Right atrium auricular region (tissue), 2 donors: ENCODE data around the gene SLC46A3. TPM values are rescaled to one million over a fixed set of nuclear protein-coding genes. Genes with fewer than 3 reads are reported as not detected.
"Not testable (repeated sequence)": the region's sequence is repeated elsewhere in the genome, so short reads cannot be mapped to it uniquely, and the experiment has no call there.

ENCODE experiments used
- DNase-seq: peaks from one replicate; pipeline ENCODE4 v3.0.0-alpha.2; 2019; ENCODE audit warnings: low spot score
- H3K27ac ChIP-seq, 2 donors: fragments of 200-600 bp; sonication (generic); 1 replicate in 1 of 2; 2 replicates in 1 of 2; pipeline ENCODE4 v1.5.1; 2016 to 2019
- H3K27me3 ChIP-seq, 2 donors: fragments of 200-600 bp; sonication (generic); one replicate each; pipeline versions ENCODE4 v1.5.1 to v1.6.0; 2017 to 2019
- H3K36me3 ChIP-seq: fragments of 200-600 bp; sonication (generic); one replicate; pipeline ENCODE4 v1.5.1; 2016
- H3K4me1 ChIP-seq, 2 donors: fragments of 200-600 bp; sonication (generic); one replicate each; pipeline versions ENCODE4 v1.5.1 to v1.6.0; 2017 to 2019
- H3K4me3 ChIP-seq, 2 donors: fragments of 200-600 bp; sonication (generic); 1 replicate in 1 of 2; 2 replicates in 1 of 2; pipeline ENCODE4 v1.5.1; 2017 to 2019; ENCODE audit warnings: mild to moderate bottlenecking in 1 of 2, moderate library complexity in 1 of 2
- H3K9me3 ChIP-seq, 2 donors: fragments of 200-600 bp; sonication (generic); one replicate each; pipeline ENCODE4 v1.5.1; 2019
- CTCF ChIP-seq, 2 donors: fragments of 200-600 bp; sonication (generic); IDR thresholded peaks; one replicate each; pipeline ENCODE4 v1.5.1; 2019; ENCODE audit warnings: antibody characterized with exemption in 2 of 2
- total RNA-seq, 2 donors: library from RNA; depleted of rRNA; stranded (reverse); fragments of >200 nt; gene quantifications; one replicate each; pipeline ENCODE4 v1.1.0, GENCODE V29; 2016

SLC46A3 gene
- total RNA-seq, 2 donors from 2014 or later: 13.5 to 24.1 TPM

DNA sequence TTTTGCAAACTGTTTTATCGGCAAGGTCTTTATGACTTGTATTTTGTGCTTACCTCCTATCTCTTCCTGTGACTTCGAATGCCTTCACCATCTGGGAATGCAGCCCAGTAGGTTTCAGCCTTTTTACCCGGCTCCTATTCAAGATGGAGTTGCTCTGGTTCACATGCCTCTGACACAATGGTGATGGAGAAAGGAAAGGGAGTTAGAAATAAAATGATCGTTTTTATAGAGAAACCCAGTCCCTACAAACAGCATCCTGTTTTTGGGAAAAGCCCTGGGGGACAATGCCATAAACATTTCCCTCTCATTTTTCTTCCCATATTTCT, 27.5 kb upstream of the SLC46A3 start:
- no peaks in the 10 kb centered on the region for H3K36me3 ChIP-seq
- no peaks in the 10 kb centered on the region for H3K9me3 ChIP-seq
- no peak for TF ChIP-seq CTCF (IDR thresholded peaks at IDR 0.05)
- peaks cover 0 to 3% of the 10 kb centered on the region in 2 donors for H3K4me1 ChIP-seq
- no peak overlapping the region for H3K27ac ChIP-seq
- no peak for DNase-seq
- H3K27me3 ChIP-seq: no peaks in the 10 kb centered on the region
- H3K4me3 ChIP-seq: no peak overlapping the region

DNA sequence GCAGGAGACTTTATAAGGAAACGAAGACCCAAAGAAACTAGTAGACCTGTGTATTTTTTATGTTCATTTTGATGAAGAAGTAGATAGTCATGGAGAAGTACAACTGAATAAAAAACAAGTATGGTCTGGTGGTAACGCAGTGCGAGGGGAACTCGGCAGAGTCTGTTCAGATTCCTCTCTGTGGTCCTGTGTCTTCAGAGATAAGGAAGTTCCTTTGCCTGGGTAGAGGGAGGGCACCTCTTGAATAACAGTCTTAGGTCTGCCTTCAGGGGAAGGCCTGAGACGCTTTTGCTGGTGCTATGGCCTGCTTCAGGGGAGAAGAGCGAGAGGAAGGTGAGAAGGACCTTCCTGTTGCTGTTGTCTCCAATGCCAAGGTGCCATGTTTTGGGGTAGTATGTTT, 25.9 kb upstream of the SLC46A3 start:
- peak; percentile 53 for DNase-seq
- Histone ChIP-seq H3K9me3 (no peaks in the 10 kb centered on the region), H3K27me3 (no peaks in the 10 kb centered on the region), H3K27ac (peak overlapping the region in 1 of 2 donors; percentile 9), H3K36me3 (no peaks in the 10 kb centered on the region), H3K4me3 (no peak overlapping the region), H3K4me1 (no peaks in the 10 kb centered on the region)
- no peak for TF ChIP-seq CTCF (IDR thresholded peaks at IDR 0.05)

- no peak for TF ChIP-seq CTCF (IDR thresholded peaks at IDR 0.05)
- Histone ChIP-seq H3K9me3 (no peaks in the 10 kb centered on the region), H3K36me3 (no peaks in the 10 kb centered on the region), H3K4me1 (no peaks in the 10 kb centered on the region), H3K27me3 (no peaks in the 10 kb centered on the region), H3K4me3 (no peak overlapping the region), H3K27ac (peak overlapping the region in 1 of 2 donors; percentile 9)
- peak; percentile 66 for DNase-seq
Measured at GRCh38 chr13:28744091-28744536, 25.3 kb upstream of the SLC46A3 start.

- Histone ChIP-seq H3K9me3 (no peaks in the 10 kb centered on the region), H3K27me3 (no peaks in the 10 kb centered on the region), H3K27ac (no peak overlapping the region), H3K4me1 (no peaks in the 10 kb centered on the region), H3K4me3 (no peak overlapping the region), H3K36me3 (no peaks in the 10 kb centered on the region)
- TF ChIP-seq CTCF (IDR thresholded peaks at IDR 0.05): no peak
- DNase-seq: peak; percentile 50
Measured at GRCh38 chr13:28743499-28744083, 24.8 kb upstream of the SLC46A3 start.

DNA sequence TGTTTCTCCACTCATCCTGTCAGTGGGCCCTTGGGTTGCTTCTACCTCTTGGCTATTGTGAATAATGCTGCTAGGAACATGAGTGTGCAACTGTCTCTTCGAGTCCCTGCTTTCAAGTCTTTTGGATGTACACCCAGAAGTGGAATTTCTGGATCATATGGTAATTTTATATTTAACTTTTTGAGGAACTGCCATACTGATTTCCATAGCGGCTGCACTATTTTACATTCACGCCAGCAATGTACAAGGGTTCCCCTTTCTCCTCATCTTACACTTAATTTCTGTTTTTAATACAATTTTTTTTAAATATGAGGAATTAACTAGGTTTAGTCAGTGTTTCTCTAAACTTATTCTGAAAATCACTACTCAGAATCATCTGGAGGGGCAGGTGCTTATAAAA, 24.2 kb upstream of the SLC46A3 start:
- Histone ChIP-seq H3K9me3 (no peaks in the 10 kb centered on the region), H3K4me1 (no peaks in the 10 kb centered on the region), H3K27ac (no peak overlapping the region), H3K27me3 (no peaks in the 10 kb centered on the region), H3K36me3 (no peaks in the 10 kb centered on the region), H3K4me3 (no peak overlapping the region)
- no peak for TF ChIP-seq CTCF (IDR thresholded peaks at IDR 0.05)
- no peak for DNase-seq

DNA sequence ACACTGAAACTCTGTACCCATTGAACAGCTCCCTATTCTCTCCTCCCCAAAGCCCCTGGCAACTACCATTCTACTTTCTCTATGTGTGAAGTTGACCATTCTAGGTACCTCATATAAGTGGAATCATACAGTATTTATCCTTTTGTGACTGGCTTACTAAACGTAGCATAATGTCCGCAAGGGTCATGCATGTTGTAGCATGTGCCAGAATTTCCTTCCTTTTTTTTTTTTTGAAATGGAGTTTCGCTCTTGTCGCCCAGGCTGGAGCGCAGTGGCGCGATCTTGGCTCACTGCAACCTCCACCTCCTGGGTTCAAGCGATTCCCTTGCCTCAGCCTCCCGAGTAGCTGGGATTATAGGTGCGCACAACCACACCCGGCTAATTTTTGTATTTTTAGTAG, 23.7 kb upstream of the SLC46A3 start:
- H3K4me3 ChIP-seq, H3K27ac ChIP-seq, DNase-seq, H3K9me3 ChIP-seq, H3K4me1 ChIP-seq, H3K27me3 ChIP-seq, H3K36me3 ChIP-seq: not testable (repeated sequence)
